BE2C (cell line): ENCODE data around the gene TRANK1.
A peak's percentile ranks its signal among the peaks of the same experiment; 100 is the strongest.

Experiments
- DNase-seq: peaks from one replicate; pipeline ENCODE4 v3.0.0-alpha.2; 2020
- H3K27me3 ChIP-seq: fragments of 250-450 bp; sonication (Bioruptor Pico); 2 replicates; pipeline ENCODE4 v1.5.1; 2020; ENCODE audit warnings: mild to moderate bottlenecking
- H3K36me3 ChIP-seq: fragments of 250-450 bp; sonication (Bioruptor Pico); 2 replicates; pipeline ENCODE4 v1.5.1; 2020; ENCODE audit warnings: mild to moderate bottlenecking
- H3K4me1 ChIP-seq: fragments of 250-450 bp; sonication (Bioruptor Pico); 2 replicates; pipeline ENCODE4 v1.5.1; 2020
- H3K4me3 ChIP-seq: 2 replicates; pipeline ENCODE4 v1.5.1; 2011; ENCODE audit warnings: low read depth, low read length
- H3K9me3 ChIP-seq: fragments of 250-450 bp; sonication (Bioruptor Pico); 2 replicates; pipeline ENCODE4 v1.5.1; 2020
- TF ChIP-seq, protein P1 (sequence below): IDR thresholded peaks from 2 replicates; pipeline ENCODE4 v1.5.1; 2012; ENCODE audit warnings: mild to moderate bottlenecking, low read depth, low read length

TRANK1 gene

DNA sequence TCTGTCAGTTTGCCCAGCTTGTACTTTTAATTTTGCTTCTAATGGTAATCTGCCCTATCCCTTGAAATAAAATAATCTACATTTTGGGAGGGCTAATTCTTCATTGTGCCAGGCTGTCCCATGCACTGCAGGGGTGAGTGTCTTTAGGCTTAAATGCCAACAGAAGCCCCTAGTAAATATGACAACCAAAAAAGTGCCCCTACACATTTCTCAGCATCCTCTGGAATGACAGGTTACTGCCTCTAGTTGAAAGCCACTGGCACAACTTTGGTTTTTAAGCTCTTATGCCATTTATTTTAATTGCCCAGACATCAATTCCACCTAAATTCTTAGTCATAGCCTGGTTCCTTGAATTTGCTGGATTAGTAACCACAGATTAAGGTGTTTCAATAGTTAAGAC lies 44.7 kb upstream of the TRANK1 start:
- Histone ChIP-seq H3K36me3 (peaks cover 15% of the 10 kb centered on the region), H3K4me1 (no peaks in the 10 kb centered on the region), H3K27me3 (no peaks in the 10 kb centered on the region), H3K9me3 (no peaks in the 10 kb centered on the region), H3K4me3 (peak overlapping the region; percentile 95)
- TF ChIP-seq, protein P1, sequence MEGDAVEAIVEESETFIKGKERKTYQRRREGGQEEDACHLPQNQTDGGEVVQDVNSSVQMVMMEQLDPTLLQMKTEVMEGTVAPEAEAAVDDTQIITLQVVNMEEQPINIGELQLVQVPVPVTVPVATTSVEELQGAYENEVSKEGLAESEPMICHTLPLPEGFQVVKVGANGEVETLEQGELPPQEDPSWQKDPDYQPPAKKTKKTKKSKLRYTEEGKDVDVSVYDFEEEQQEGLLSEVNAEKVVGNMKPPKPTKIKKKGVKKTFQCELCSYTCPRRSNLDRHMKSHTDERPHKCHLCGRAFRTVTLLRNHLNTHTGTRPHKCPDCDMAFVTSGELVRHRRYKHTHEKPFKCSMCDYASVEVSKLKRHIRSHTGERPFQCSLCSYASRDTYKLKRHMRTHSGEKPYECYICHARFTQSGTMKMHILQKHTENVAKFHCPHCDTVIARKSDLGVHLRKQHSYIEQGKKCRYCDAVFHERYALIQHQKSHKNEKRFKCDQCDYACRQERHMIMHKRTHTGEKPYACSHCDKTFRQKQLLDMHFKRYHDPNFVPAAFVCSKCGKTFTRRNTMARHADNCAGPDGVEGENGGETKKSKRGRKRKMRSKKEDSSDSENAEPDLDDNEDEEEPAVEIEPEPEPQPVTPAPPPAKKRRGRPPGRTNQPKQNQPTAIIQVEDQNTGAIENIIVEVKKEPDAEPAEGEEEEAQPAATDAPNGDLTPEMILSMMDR = no peak
- DNase-seq = no peak

DNA sequence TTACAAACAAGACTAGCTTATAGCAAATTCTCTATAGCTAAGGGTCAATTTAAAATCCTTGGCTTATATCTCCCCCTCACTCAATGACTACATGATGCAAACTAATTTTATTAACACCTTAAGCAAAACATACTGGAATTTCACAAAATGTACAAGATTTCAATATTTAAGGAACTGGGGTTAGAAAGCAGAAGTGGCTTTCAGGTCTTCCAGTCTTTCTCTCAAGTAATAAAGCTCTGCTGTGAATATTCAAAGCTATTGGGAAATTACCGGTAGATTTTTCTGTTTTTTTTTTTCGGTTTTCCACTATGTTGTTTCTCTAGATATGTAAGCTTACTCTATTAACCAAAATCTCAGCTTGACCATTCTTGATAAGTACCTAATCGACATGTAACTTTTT lies 44.2 kb upstream of the TRANK1 start:
- no peaks in the 10 kb centered on the region for H3K4me1 ChIP-seq
- no peaks in the 10 kb centered on the region for H3K9me3 ChIP-seq
- H3K36me3 ChIP-seq = peaks cover 15% of the 10 kb centered on the region
- no peaks in the 10 kb centered on the region for H3K27me3 ChIP-seq
- TF ChIP-seq, protein P1 = no peak
- H3K4me3 ChIP-seq = peak overlapping the region; percentile 95
- DNase-seq = no peak

DNA sequence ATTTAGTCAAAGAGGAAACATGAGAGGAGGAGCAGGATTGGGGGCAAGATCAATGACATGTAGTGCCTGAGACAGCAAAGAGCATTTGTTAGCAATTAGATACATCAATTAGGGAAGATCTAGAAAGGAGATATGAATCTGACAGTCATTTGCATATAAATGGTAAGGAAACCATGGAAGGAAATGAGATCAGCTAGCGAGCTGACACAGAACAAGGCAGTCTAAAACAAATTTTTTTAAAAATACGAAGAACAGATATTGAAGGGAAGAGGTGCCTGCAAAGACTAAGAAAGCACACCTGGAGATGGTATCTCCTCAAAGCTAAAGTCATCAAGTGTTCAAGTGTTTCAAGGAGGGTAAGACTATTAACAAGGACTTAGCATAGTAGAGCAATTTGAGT lies 43.5 kb upstream of the TRANK1 start:
- Histone ChIP-seq H3K36me3 (peaks cover 15% of the 10 kb centered on the region), H3K4me1 (no peaks in the 10 kb centered on the region), H3K9me3 (no peaks in the 10 kb centered on the region), H3K27me3 (no peaks in the 10 kb centered on the region), H3K4me3 (no peak overlapping the region)
- no peak for DNase-seq
- TF ChIP-seq, protein P1 = no peak

DNA sequence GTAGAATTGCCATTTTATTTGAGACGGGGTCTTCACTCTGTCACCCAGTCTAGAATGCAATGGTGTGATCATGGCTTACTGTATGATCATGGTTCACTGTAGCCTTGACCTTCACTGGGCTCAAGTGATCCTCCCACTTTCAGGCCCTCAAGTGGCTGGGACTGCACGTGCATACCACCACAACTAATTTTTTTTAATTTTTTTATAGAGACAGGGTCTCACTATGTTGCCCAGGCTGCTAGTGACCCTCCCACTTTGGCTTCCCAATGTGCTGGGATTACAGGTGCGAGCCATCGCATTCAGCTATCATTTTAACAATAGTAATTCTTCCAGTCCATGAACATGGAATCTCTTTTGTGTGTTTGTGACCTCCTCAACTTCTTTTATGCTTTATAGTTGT lies 36.2 kb upstream of the TRANK1 start:
- DNase-seq = no peak
- H3K27me3 ChIP-seq = no peaks in the 10 kb centered on the region
- H3K9me3 ChIP-seq = no peaks in the 10 kb centered on the region
- H3K4me1 ChIP-seq = no peaks in the 10 kb centered on the region
- no peak overlapping the region for H3K4me3 ChIP-seq
- TF ChIP-seq, protein P1 = no peak
- peaks cover 11% of the 10 kb centered on the region for H3K36me3 ChIP-seq

DNA sequence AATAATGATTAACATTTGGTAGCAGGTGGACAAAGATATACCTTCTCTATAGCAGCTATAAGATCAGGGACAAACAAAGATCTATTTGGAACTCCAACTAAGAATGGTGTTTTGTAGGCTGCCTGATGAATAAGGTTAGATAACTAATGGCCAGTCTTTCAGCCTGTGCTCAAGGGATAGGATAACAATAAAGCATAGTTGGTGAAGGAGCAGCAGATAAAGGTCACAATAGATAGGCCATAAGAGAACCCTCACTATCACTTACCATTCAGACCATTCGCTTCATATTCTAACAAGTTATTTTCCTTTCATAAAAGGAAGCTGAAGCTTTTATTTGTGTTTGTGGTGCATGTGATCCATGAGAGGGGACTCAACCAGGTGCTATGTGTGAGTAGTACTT lies 28.3 kb upstream of the TRANK1 start:
- TF ChIP-seq, protein P1 = no peak
- Histone ChIP-seq H3K9me3 (no peaks in the 10 kb centered on the region), H3K36me3 (no peaks in the 10 kb centered on the region), H3K27me3 (no peaks in the 10 kb centered on the region), H3K4me3 (no peak overlapping the region), H3K4me1 (peaks cover 5% of the 10 kb centered on the region; the same call in 1 of the 2 replicates)
- no peak for DNase-seq

DNA sequence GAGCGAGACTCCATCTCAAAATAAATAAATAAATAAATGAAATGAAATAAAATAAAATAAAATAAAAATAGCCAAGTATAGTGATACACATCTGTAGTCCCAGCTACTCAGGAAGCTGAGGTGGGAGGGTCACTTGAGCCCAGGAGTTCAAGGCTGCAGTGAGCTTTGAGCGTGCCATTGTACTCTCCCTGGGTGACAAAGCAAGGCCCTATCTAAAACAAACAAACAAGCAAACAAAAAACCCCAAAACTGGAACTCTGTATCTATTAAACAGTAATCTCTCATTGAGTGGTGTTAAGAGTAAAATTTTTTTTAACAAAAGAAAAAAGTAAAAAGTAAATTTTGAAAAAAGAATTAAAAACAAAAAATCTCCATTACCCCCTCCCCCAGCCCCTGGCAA lies 27.3 kb upstream of the TRANK1 start:
- H3K9me3 ChIP-seq = no peaks in the 10 kb centered on the region
- no peak for DNase-seq
- no peaks in the 10 kb centered on the region for H3K36me3 ChIP-seq
- TF ChIP-seq, protein P1 = no peak
- H3K27me3 ChIP-seq = no peaks in the 10 kb centered on the region
- H3K4me3 ChIP-seq = no peak overlapping the region
- H3K4me1 ChIP-seq = peaks cover 5% of the 10 kb centered on the region; the same call in 1 of the 2 replicates
